Effector memory CD4-positive, alpha-beta T cell (primary cell): ENCODE results near the gene RPP25.
"Not testable (repeated sequence)": the region's sequence is repeated elsewhere in the genome, so short reads cannot be mapped to it uniquely, and the experiment has no call there.

Experiments used
- DNase-seq, 3 donors: peaks; one replicate each; pipeline ENCODE4 v3.0.0-alpha.2; 2020
- H3K27ac ChIP-seq: 2 replicates; pipeline ENCODE4 v1.7.0; 2013; ENCODE audit warnings: mild to moderate bottlenecking, low read length, moderate library complexity; ENCODE audit not compliant: insufficient read depth, poor library complexity, severe bottlenecking
- H3K27me3 ChIP-seq: replicated peaks from 2 replicates; pipeline ENCODE4 v1.7.0; 2013; ENCODE audit warnings: mild to moderate bottlenecking, low read length; ENCODE audit not compliant: insufficient read depth, control insufficient read depth, poor library complexity, severe bottlenecking
- H3K36me3 ChIP-seq: 2 replicates; pipeline ENCODE4 v1.7.0; 2013; ENCODE audit warnings: mild to moderate bottlenecking, low read length, moderate library complexity; ENCODE audit not compliant: control insufficient read depth, insufficient read depth
- H3K4me1 ChIP-seq: 2 replicates; pipeline ENCODE4 v1.7.0; 2013; ENCODE audit warnings: low read length, mild to moderate bottlenecking; ENCODE audit not compliant: control insufficient read depth, insufficient read depth, poor library complexity, severe bottlenecking
- H3K4me3 ChIP-seq: 2 replicates; pipeline ENCODE4 v1.7.0; 2013; ENCODE audit warnings: low read length, low read depth, mild to moderate bottlenecking; ENCODE audit not compliant: insufficient read depth, poor library complexity, severe bottlenecking
- H3K9me3 ChIP-seq: 2 replicates; pipeline ENCODE4 v1.7.0; 2013; ENCODE audit warnings: mild to moderate bottlenecking, low read length, moderate library complexity; ENCODE audit not compliant: control insufficient read depth

RPP25 gene

DNA sequence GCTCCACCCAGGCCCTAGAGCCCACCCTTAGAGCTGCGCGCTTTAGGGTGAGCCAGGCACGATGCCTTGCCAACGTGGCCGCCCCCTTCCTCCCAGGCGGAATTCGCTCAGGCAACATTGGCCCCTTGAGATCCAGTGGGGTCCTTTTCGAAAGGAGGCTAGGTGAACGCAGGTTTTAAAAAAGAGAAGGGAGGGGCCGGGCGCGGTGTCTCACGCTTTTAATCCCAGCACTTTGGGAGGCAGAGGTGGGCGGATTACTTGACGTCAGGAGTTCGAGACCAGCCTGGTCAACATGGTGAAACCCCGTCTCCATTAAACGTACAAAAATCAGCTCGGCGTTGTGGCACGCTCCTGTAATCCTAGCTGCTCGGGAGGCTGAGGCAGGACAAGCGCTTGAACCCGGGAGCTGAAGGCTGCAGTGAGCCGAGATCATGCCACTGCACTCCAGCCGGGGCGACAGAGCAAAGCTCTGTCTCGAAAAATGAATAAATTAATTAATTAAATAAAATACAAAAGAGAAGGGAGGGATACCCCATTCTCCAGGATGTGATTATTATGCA is 984 bp upstream of the RPP25 start:
- H3K27me3 ChIP-seq: peaks cover 30% of the 10 kb centered on the region
- DNase-seq: no peak
- no peaks in the 10 kb centered on the region for H3K36me3 ChIP-seq
- peak overlapping the region; percentile 57 for H3K4me3 ChIP-seq
- peaks cover 36% of the 10 kb centered on the region for H3K4me1 ChIP-seq
- H3K9me3 ChIP-seq: no peaks in the 10 kb centered on the region
- H3K27ac ChIP-seq: no peak overlapping the region

DNA sequence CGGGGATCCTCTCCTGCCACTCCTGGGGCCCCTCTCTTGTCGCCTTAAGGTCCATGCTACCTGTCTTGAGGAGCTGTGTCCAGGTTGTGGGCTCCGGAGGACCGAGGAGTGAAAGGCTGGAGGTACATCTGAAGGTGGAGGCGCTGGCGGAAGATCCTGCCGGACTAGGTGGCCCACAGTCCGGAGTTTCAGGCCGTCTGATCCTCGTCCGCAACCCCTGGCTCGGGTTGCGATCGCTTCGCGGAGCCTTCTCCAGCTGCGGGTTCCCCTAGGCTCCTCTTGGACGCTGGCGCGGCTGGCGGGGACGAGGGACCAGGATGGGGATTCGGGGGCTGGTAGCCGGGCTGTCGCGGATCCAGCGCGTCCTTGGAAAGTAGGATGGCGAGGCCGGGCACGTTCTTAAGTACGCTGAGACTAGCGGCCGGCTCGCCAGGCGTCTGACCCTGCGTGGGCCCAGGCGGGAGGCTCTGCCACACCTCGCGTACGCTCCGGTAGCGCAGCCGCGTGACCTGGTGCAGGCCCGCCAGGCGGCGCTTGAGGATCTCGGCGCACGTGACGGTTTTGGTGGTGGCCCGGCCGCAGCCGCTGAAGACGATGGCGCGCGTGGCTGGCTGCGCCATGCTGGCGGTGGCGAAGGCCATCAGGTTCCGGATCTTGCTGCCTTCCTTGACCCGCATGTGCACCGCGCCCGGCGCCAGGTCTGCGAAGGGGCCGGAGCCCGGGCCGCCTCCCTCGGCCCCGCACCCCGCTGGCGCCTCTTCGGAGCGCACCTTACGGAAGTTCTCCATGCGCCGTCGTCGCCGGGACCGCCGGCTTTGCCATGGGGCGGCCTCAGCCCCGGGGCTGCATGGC is 550 bp downstream of the RPP25 start:
- H3K36me3 ChIP-seq: no peaks in the 10 kb centered on the region
- H3K27me3 ChIP-seq: peaks cover 30% of the 10 kb centered on the region
- H3K4me3 ChIP-seq: peak overlapping the region; percentile 57
- H3K27ac ChIP-seq: no peak overlapping the region
- peaks cover 36% of the 10 kb centered on the region for H3K4me1 ChIP-seq
- H3K9me3 ChIP-seq: no peaks in the 10 kb centered on the region
- DNase-seq: peak; percentile 20 to 27 (median 25)

DNA sequence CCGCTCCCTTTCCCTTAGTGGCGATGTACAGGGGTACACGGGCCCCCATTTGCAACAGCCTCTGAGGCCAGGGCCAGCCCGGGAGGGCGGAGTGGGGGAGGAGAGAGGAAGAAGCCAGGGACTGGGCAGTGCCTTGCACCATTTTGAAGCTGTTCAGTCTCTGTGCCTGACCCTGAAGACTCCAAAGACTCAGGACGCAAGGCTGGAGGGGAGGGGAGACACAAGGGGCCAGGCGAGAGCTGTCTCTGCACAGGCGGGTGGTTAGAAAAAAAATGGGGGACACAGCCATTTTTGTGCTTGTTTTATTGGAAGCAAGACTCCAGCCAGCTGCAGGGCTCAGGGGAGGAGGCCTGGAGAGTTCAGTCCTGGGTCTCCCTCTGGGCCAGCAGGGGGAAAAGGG is 1.6 kb downstream of the RPP25 start:
- H3K27ac ChIP-seq: no peak overlapping the region
- H3K4me1 ChIP-seq: peaks cover 36% of the 10 kb centered on the region
- peaks cover 30% of the 10 kb centered on the region for H3K27me3 ChIP-seq
- no peaks in the 10 kb centered on the region for H3K9me3 ChIP-seq
- no peak for DNase-seq
- H3K36me3 ChIP-seq: no peaks in the 10 kb centered on the region
- no peak overlapping the region for H3K4me3 ChIP-seq

DNA sequence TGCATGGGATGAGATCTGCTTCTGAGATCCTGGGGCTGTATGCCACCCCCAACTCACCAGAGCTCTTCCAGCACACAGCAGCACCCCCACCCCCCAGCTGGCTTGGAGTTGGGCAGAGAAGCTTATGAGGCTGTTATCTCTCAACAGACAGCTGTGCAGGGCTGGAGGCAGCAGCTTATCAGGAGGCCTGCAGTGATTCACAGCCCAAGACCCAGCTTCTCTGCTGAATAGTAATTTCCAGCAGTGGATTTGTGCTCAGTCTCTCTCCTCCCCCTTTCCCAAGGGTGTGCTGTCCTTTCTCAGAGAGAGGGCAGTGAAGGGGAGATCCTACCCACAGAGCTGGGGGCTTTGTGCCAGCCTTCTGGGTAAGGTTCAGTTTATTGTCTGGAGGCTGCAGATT is 2.1 kb downstream of the RPP25 start:
- no peak overlapping the region for H3K4me3 ChIP-seq
- H3K36me3 ChIP-seq: no peaks in the 10 kb centered on the region
- peaks cover 29% of the 10 kb centered on the region for H3K27me3 ChIP-seq
- DNase-seq: no peak
- H3K4me1 ChIP-seq: peaks cover 36% of the 10 kb centered on the region
- H3K27ac ChIP-seq: no peak overlapping the region
- H3K9me3 ChIP-seq: no peaks in the 10 kb centered on the region

DNA sequence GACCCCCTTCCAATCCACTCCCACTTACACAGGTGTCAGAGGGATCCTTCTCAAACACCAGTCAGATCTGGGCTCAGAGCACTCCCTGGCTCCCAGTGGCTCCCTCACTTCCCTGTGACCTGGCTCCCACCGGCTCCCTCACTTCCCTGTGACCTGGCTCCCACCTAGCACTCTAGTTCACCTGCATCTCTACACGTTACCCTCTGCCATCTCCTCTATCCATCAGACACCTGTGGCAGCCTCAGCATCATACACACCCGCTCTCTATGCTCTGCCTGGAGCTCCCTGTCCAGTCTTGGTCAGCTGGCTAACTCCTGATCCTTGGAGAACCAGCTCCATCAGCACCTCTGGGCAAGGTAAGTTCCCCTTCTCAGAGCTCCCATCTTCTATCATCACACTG is 5.6 kb downstream of the RPP25 start:
- no peak for DNase-seq
- no peak overlapping the region for H3K4me3 ChIP-seq

DNA sequence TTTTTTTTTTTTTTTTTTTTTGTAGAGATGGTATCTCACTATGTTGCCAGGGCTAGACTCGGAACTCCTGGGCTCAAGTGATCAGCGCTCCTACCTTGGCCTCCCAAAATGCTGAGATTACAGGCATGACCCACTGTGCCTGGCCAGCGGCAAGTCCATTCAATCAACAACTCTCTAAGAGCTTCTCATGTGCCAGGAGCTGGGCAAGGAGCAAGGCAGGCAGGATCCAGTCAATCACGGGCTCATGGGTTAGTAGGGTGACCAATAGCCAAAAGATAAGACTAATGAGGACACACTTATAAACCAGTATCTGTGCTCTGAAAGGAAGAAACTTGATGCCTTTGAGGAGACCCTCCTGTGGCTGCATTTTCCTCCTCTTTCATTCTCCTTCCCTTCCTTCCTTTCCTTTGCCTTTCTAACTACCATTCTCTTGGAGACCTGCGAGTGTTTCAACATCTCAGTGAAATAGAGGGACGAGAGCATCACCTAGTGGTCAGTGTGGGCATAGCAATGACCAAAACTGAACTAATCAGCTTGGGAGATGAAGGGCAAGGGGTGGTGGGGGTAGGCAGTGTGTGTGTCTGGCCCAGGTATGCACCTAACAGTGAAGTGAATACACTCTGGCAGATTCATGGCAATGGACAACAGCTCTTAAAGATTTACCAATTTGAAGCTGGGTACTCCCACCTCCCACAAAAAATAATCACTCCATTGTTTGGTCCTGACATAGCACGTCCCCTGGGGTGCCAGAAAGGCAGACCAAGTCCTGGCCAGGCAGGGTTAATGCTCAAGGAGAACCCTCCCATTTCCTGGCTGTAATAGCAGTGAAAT is 6.3 kb downstream of the RPP25 start:
- no peaks in the 10 kb centered on the region for H3K4me1 ChIP-seq
- no peaks in the 10 kb centered on the region for H3K36me3 ChIP-seq
- no peaks in the 10 kb centered on the region for H3K27me3 ChIP-seq
- no peak overlapping the region for H3K4me3 ChIP-seq
- H3K27ac ChIP-seq: no peak overlapping the region
- no peaks in the 10 kb centered on the region for H3K9me3 ChIP-seq
- DNase-seq: peak; percentile 52 to 65 (median 59)

More for the DNA sequence above, 5.6 kb downstream of the RPP25 start:
- peaks cover 5% of the 10 kb centered on the region for H3K4me1 ChIP-seq
- no peaks in the 10 kb centered on the region for H3K9me3 ChIP-seq
- H3K27ac ChIP-seq: no peak overlapping the region
- no peaks in the 10 kb centered on the region for H3K36me3 ChIP-seq
- no peaks in the 10 kb centered on the region for H3K27me3 ChIP-seq

DNA sequence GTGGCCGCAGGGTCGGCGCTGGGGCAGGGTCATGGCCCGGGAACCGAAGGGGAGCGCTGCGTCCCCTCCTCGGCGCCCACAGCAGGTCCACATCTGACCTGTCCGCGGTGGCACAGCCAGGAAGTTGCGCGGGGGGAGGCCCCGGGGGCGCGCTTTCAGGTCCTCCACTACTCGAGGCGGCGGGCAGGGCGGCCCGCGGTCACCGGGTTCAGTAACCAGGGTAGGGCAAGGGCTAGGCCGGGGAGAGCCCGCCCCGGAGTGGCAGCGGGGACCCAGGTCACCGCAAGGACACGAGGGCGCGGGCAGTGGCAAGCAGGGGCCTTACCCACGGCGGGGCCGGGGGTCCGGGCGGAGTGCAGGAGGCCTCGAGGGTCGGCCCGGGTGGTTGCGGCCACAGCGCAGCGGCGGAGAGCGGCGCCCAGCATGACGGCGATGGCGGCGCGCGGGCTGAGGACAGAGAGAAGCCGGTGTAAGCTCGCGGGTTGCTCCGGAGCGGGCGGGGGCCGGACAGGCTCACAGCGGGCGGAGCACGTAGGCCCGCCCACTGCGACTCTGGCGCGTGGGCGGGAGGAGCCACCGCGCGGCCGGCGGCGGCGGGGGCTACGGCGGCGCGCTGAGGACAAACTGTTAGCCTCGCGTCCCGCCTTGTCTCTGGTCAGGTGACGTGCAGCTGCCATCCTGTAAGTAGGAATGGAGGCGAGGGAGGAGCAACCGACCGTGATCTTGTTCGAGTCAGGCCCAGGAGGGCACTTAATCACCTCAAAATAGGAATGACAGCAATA is 18.8 kb downstream of the RPP25 start, which contains the start of gene COX5A:
TSS of gene COX5A (minus strand) at position 484 of the 782 bp plus-strand sequence. CDS start at position 425, 59 bp downstream.
- Histone ChIP-seq H3K27ac (peak within 1 kb of the TSS; percentile 80), H3K9me3 (no peaks in the 10 kb centered on the region), H3K4me1 (peaks cover 14% of the 10 kb centered on the region), H3K36me3 (no peaks in the 10 kb centered on the region), H3K4me3 (peak within 1 kb of the TSS; percentile 99), H3K27me3 (no peaks in the 10 kb centered on the region)
- DNase-seq: peak; percentile 82 to 89 (median 86)

DNA sequence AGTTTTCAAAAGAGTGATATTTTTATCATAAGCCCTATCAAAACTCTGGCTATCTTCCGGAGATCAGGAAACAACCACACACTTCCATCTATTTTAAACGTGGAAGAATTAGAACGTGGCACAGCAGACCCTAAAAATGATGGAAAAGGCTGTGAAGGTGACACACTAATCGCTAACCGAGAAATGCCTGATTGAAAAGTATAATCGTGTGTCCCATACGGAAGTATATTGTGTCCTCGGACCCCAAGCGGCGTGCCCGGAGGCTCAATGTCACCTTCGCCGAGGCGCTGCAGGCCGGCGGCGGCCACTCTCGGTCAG is 19.3 kb downstream of the RPP25 start:
- DNase-seq: no peak
- peak overlapping the region; percentile 99 for H3K4me3 ChIP-seq
- no peaks in the 10 kb centered on the region for H3K9me3 ChIP-seq
- no peaks in the 10 kb centered on the region for H3K27me3 ChIP-seq
- no peaks in the 10 kb centered on the region for H3K36me3 ChIP-seq
- peaks cover 14% of the 10 kb centered on the region for H3K4me1 ChIP-seq
- peak overlapping the region; percentile 80 for H3K27ac ChIP-seq

DNA sequence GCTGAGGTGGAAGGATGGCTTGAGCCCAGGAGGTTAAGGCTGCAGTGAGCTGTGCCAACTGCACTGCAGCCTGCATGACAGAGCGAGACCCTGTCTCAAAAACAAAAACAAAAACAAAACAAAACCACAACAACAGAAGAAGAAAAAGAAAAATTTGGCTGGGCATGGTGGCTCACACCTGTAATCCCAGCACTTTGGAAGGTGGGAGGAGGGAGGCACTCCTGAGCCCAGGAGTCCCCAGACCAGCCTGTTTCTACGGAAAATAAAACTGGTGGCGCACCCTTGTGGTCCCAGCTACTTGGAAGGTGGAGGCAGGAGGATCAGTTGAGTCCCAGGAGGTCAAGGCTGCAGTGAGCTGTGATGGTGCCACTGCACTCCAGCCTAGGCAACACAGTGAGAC is 21.4 kb downstream of the RPP25 start:
- H3K4me3 ChIP-seq, H3K27me3 ChIP-seq, H3K27ac ChIP-seq, H3K9me3 ChIP-seq, H3K36me3 ChIP-seq, DNase-seq: not testable (repeated sequence)
- peaks cover 14% of the 10 kb centered on the region for H3K4me1 ChIP-seq
